Panc1 (cell line): ENCODE results near the gene PCMT1.

Experiments used
- POLR2AphosphoS5 ChIP-seq: IDR thresholded peaks from 2 replicates; pipeline ENCODE4 v1.6.1; 2012; ENCODE audit warnings: mild to moderate bottlenecking, low read depth, low read length, moderate library complexity
- SIN3A ChIP-seq: IDR thresholded peaks from 2 replicates; pipeline ENCODE4 v1.6.1; 2012; ENCODE audit warnings: low read depth, mild to moderate bottlenecking, low read length, moderate library complexity, borderline replicate concordance; ENCODE audit not compliant: insufficient read depth
- TF ChIP-seq, protein P1 (sequence below): fragments of 450-650 bp; IDR thresholded peaks from 2 replicates; pipeline ENCODE4 v1.5.1; 2017; ENCODE audit warnings: mild to moderate bottlenecking

DNA sequence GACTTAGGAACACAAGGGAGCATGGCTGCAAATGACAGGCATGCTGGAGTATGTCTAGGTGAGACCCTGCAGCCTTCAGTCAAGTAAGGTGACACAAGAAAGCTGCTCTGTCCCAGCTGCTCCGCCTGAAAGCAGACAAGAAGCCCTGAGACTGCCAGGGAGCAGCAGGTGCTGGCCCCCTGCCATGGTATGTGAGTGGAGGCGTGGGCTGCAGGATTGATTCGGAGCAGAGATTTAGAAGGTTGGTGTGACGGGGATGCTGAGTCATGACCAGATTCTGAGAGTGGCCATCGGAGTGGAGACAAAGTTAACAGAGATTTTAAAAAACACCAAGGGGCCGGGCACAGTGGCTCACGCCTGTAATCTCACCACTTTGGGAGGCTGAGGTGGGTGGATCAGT, 96.8 kb downstream of the PCMT1 start:
- no peak for TF ChIP-seq SIN3A
- TF ChIP-seq, protein P1, sequence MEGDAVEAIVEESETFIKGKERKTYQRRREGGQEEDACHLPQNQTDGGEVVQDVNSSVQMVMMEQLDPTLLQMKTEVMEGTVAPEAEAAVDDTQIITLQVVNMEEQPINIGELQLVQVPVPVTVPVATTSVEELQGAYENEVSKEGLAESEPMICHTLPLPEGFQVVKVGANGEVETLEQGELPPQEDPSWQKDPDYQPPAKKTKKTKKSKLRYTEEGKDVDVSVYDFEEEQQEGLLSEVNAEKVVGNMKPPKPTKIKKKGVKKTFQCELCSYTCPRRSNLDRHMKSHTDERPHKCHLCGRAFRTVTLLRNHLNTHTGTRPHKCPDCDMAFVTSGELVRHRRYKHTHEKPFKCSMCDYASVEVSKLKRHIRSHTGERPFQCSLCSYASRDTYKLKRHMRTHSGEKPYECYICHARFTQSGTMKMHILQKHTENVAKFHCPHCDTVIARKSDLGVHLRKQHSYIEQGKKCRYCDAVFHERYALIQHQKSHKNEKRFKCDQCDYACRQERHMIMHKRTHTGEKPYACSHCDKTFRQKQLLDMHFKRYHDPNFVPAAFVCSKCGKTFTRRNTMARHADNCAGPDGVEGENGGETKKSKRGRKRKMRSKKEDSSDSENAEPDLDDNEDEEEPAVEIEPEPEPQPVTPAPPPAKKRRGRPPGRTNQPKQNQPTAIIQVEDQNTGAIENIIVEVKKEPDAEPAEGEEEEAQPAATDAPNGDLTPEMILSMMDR: no peak
- no peak for TF ChIP-seq POLR2AphosphoS5
